Ishikawa (cell line): ENCODE data around the gene KCNK7.
A peak's percentile ranks its signal among the peaks of the same experiment; 100 is the strongest.

Source experiments
- CEBPB ChIP-seq: IDR thresholded peaks from 2 replicates; pipeline ENCODE4 v1.6.1; 2012
- CREB1 ChIP-seq: IDR thresholded peaks from 2 replicates; pipeline ENCODE4 v1.6.1; 2012; ENCODE audit warnings: low read depth
- EGR1 ChIP-seq: IDR thresholded peaks from 2 replicates; pipeline ENCODE4 v1.6.1; 2012
- EP300 ChIP-seq: IDR thresholded peaks from 2 replicates; pipeline ENCODE4 v1.6.1; 2012; ENCODE audit warnings: borderline replicate concordance
- FOXM1 ChIP-seq: IDR thresholded peaks from 2 replicates; pipeline ENCODE4 v1.6.1; 2012; ENCODE audit warnings: low read depth, borderline replicate concordance
- MAX ChIP-seq: IDR thresholded peaks from 2 replicates; pipeline ENCODE4 v1.6.1; 2012
- NFIC ChIP-seq: IDR thresholded peaks from 2 replicates; pipeline ENCODE4 v1.6.1; 2012
- RAD21 ChIP-seq: IDR thresholded peaks from 2 replicates; pipeline ENCODE4 v1.6.1; 2012; ENCODE audit warnings: low read depth
- TAF1 ChIP-seq: IDR thresholded peaks from 2 replicates; pipeline ENCODE4 v1.6.1; 2012; ENCODE audit warnings: low read depth, mild to moderate bottlenecking
- TCF12 ChIP-seq: IDR thresholded peaks from 2 replicates; pipeline ENCODE4 v1.6.1; 2012; ENCODE audit warnings: low read depth
- TEAD4 ChIP-seq: IDR thresholded peaks from 2 replicates; pipeline ENCODE4 v1.6.1; 2012
- USF1 ChIP-seq: IDR thresholded peaks from 2 replicates; pipeline ENCODE4 v1.6.1; 2012
- YY1 ChIP-seq: IDR thresholded peaks from 2 replicates; pipeline ENCODE4 v1.6.1; 2012; ENCODE audit warnings: low read depth
- ZBTB7A ChIP-seq: IDR thresholded peaks from 2 replicates; pipeline ENCODE4 v1.6.1; 2012; ENCODE audit warnings: low read depth
- TF ChIP-seq, protein P1 (sequence below): IDR thresholded peaks from 2 replicates; pipeline ENCODE4 v1.6.1; 2012; ENCODE audit warnings: low read depth, mild to moderate bottlenecking

The KCNK7 gene

GRCh38 chr11:65615950-65616574 lies 20.5 kb upstream of the KCNK7 start:
- no peak for TF ChIP-seq TEAD4
- no peak for TF ChIP-seq CEBPB
- no peak for TF ChIP-seq FOXM1
- no peak for TF ChIP-seq EP300

- TF ChIP-seq EP300 (peak; percentile 51; the same call in 1 of the 2 replicates), NFIC (no peak), TCF12 (peak; percentile 63; the same call in 1 of the 2 replicates), MAX (peak; percentile 85; the same call in 1 of the 2 replicates), CREB1 (peak; percentile 85), FOXM1 (no peak), YY1 (peak; percentile 82), TAF1 (peak; percentile 54; the same call in 1 of the 2 replicates)
Measured at GRCh38 chr11:65615229-65615949, 19.8 kb upstream of the KCNK7 start, which contains the start of gene PCNX3. PCNX3 (plus strand) TSS chr11:65615776; CDS start chr11:65616312, 536 bp downstream.

GRCh38 chr11:65613091-65613928 lies 17.7 kb upstream of the KCNK7 start:
- no peak for TF ChIP-seq NFIC
- no peak for TF ChIP-seq CEBPB
- TF ChIP-seq EP300, result no peak
- TF ChIP-seq EGR1, result no peak
- TF ChIP-seq RAD21, result no peak

DNA sequence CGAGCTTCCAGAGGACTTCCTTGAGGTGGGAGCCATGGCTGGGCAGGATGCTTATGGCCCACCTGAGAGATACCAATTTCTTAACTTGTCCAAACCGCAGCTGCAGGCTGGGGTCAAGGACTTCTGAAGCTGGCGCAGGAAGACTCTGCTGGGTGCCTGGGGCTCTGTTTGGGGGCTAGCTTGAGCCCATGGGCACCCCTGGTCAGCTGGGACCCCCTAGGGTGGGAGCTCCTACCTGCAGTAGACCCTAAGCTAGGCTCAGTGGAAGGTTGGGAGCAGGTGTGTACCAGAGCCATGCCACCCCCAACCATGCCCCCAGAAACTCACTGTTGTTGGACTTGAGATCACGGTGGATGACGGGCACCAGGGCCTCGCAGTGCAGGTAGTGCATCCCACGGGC lies 17.1 kb upstream of the KCNK7 start:
- no peak for TF ChIP-seq CEBPB
- TF ChIP-seq TCF12, result no peak
- no peak for TF ChIP-seq TAF1
- no peak for TF ChIP-seq MAX
- TF ChIP-seq, protein P1, sequence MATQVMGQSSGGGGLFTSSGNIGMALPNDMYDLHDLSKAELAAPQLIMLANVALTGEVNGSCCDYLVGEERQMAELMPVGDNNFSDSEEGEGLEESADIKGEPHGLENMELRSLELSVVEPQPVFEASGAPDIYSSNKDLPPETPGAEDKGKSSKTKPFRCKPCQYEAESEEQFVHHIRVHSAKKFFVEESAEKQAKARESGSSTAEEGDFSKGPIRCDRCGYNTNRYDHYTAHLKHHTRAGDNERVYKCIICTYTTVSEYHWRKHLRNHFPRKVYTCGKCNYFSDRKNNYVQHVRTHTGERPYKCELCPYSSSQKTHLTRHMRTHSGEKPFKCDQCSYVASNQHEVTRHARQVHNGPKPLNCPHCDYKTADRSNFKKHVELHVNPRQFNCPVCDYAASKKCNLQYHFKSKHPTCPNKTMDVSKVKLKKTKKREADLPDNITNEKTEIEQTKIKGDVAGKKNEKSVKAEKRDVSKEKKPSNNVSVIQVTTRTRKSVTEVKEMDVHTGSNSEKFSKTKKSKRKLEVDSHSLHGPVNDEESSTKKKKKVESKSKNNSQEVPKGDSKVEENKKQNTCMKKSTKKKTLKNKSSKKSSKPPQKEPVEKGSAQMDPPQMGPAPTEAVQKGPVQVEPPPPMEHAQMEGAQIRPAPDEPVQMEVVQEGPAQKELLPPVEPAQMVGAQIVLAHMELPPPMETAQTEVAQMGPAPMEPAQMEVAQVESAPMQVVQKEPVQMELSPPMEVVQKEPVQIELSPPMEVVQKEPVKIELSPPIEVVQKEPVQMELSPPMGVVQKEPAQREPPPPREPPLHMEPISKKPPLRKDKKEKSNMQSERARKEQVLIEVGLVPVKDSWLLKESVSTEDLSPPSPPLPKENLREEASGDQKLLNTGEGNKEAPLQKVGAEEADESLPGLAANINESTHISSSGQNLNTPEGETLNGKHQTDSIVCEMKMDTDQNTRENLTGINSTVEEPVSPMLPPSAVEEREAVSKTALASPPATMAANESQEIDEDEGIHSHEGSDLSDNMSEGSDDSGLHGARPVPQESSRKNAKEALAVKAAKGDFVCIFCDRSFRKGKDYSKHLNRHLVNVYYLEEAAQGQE, result no peak
- no peak for TF ChIP-seq NFIC
- no peak for TF ChIP-seq EP300
- TF ChIP-seq FOXM1, result no peak
- TF ChIP-seq ZBTB7A, result no peak
- TF ChIP-seq YY1, result no peak
- no peak for TF ChIP-seq USF1
- TF ChIP-seq EGR1, result no peak
- TF ChIP-seq CREB1, result no peak
- TF ChIP-seq TEAD4, result no peak
- TF ChIP-seq RAD21, result no peak

- TF ChIP-seq CREB1 (no peak), EP300 (no peak), MAX (no peak), NFIC (no peak), TEAD4 (no peak), USF1 (no peak)
- TF ChIP-seq, protein P1, result no peak
Measured at GRCh38 chr11:65611758-65612603, 16.4 kb upstream of the KCNK7 start.
